Measurements from ENCODE around the gene WWP2.

Gene WWP2

GRCh38 chr16:69926241-69926640, 164.1 kb downstream of the WWP2 start:
- no peak for DNase-seq (ENCODE audit: low read depth in 2 of 2)

DNA sequence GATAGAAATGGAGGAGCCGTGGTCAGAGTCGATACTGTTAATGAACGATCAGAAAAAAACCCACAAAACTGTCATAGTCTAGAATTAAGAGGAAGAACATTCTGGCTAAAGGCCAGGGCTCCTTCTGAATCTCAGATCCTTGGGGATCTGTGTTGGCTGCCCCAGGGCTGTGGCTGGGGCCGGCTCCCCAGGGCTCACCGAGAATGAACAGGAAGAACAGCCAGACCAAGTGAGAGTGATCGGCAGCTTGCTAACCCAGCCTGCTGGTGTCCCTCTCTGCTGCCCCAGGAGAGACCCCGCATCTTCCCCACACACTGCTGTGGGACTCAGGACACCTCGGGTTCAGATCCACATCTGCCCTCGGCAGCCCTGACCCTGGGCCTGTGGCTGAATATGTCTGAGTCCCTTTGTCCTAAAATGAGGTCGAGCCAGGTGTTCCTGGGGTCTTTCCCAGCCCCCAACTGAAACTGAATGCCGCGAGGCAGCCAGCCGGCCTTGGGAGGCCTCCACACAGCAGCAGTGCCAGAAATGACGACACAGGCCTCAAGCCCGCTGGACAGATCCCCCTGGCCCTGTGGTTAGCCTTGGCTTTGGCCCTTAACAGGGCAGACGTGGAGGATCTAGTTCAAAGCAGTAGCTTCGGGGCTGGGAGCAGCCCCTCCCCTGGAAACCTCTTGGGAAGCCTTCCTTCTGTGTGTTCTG, 165.1 kb downstream of the WWP2 start:
- peak in 1 of 2 experiments; percentile 24 for DNase-seq (ENCODE audit: low read depth in 2 of 2)

- DNase-seq (ENCODE audit: low read depth in 2 of 2) = no peak
Observed at GRCh38 chr16:69928856-69929400, 166.8 kb downstream of the WWP2 start.

DNA sequence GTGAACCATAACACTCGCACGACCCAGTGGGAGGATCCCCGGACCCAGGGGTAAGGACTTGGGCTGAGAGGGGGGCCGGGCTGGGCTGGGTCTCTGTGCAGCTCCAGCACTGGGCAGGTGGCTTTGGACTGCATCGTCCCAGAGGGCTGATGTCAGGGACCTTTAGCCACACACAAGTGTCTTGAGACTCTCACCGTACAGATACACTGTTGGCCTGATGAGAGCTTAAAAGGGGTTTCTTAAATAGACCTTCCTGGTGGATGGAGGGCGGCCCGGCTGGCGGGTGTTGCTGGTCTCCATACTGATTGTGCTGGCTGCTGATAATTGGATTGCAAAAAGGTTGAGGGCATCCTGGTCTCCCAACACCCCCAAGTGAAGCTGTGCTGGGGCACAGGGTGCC, 167.3 kb downstream of the WWP2 start:
- no peak for DNase-seq (ENCODE audit: low read depth in 2 of 2)

GRCh38 chr16:69930117-69930776, 168.1 kb downstream of the WWP2 start:
- DNase-seq (ENCODE audit: low read depth in 2 of 2) = peak; percentile 45 to 46

DNA sequence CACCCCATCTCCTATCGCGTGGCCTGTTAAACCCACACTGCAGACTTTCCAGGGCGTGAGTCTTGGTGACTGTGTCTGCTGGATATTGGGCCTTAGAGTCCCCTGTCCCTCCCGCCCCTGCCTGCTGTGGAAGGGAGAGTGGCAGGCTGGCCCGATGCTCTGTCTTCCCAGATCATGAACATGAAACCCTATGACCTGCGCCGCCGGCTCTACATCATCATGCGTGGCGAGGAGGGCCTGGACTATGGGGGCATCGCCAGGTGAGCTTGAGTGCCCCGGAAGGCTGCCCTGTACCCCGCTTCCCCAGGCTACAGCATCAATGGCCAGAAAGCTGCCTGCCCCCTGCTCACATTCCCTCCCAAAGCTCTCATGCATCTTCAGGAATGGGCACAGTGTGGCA, 169.5 kb downstream of the WWP2 start:
- no peak for DNase-seq (ENCODE audit: low read depth in 2 of 2)

GRCh38 chr16:69932228-69932627, 170.1 kb downstream of the WWP2 start:
- DNase-seq (ENCODE audit: low read depth in 2 of 2) = no peak

GRCh38 chr16:69932691-69933392, 170.7 kb downstream of the WWP2 start:
- DNase-seq (ENCODE audit: low read depth in 2 of 2) = no peak

GRCh38 chr16:69934044-69934443, 171.9 kb downstream of the WWP2 start:
- DNase-seq (ENCODE audit: low read depth in 2 of 2) = no peak

- no peak for DNase-seq (ENCODE audit: low read depth in 2 of 2)
Observed at GRCh38 chr16:69934751-69935150, 172.6 kb downstream of the WWP2 start.

- no peak for DNase-seq (ENCODE audit: low read depth in 2 of 2)
Observed at GRCh38 chr16:69935278-69935711, 173.2 kb downstream of the WWP2 start.

- DNase-seq (ENCODE audit: low read depth in 2 of 2) = no peak
Observed at GRCh38 chr16:69935740-69936139, 173.6 kb downstream of the WWP2 start.

- no peak for DNase-seq (ENCODE audit: low read depth in 2 of 2)
Observed at GRCh38 chr16:69936252-69936651, 174.1 kb downstream of the WWP2 start.

- DNase-seq (ENCODE audit: low read depth in 2 of 2) = no peak
Observed at GRCh38 chr16:69936751-69937211, 174.6 kb downstream of the WWP2 start.

GRCh38 chr16:69937465-69937951, 175.4 kb downstream of the WWP2 start:
- DNase-seq (ENCODE audit: low read depth in 2 of 2) = no peak

GRCh38 chr16:69938981-69939820, 177.1 kb downstream of the WWP2 start:
- no peak for DNase-seq (ENCODE audit: low read depth in 2 of 2)

GRCh38 chr16:69939821-69940585, 177.9 kb downstream of the WWP2 start:
- no peak for DNase-seq (ENCODE audit: low read depth in 2 of 2)

GRCh38 chr16:69940676-69941075, 178.5 kb downstream of the WWP2 start:
- no peak for DNase-seq (ENCODE audit: low read depth in 2 of 2)

DNA sequence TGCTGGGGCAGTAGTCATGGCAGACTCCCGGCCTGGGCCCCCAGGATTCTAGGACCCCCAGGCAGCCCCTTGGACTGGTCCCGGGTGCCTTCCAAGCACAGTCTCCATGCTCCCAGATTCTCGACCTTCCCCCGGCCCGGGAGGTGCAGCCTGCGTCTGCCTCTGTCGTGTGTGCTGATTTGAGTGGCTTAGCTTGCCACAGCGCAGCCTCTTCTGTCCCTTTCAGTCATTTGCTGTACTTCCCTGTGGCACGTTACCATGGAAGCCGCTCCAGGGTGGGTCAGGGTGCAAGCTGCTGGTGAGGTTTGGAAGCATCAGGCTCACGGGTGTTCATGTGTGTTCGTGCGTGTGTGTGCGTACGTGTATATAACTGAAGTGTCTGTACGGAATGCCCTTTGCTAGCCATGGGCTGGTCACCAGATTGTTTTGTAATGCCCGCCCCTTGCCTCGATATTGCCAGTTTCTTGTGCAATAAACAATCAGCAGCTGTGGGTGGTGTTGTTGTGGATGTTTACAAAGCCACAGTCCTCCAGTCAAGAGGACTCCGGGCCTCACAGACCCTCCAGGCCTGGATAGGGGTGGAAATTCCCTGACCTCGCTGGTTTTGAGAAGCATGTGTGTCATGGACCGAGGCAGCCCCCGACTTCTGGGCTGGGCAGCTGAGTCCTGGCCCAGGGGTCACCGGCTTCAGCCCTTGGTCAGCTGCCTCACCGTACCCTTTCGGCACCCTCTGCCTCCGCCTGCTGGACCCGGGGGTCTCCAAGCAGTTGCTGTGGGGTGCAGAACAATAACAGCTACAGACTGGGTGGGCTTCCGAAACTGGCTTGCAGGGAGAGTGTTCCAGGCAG, 179.3 kb downstream of the WWP2 start:
- DNase-seq (ENCODE audit: low read depth in 2 of 2) = no peak

DNA sequence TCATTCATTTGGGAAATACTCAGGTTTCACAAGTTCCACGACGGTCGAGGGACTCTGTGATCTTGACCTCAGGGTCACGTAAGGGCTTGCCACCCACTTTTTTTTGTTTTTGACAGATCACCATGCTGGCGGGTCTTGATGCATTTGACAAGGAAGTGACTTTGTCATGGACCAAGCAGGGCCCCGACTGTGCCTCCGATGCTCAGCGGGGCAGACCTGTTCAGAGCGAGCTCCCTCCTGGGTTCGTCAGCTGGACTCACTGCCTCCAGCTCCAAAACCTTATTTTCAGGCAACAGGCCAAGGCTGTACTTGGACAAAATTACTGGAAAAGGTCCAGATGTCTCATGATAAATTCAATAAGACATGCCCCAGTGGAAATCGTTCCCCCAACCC, 180.0 kb downstream of the WWP2 start:
- no peak for DNase-seq (ENCODE audit: low read depth in 2 of 2)
